ENCODE measurements around the gene IGSF9B. TPM values are rescaled to one million over a fixed set of nuclear protein-coding genes. Genes with fewer than 3 reads are reported as not detected.

IGSF9B gene
- total RNA-seq, 1 donor from 2014 or later = 134 TPM

- intact Hi-C loops (cut with micrococcal nuclease) = loop anchor here (1.0 to 5.0 kb wide), 4 partner anchors 13 to 374 kb away; partner anchors contain the start of gene GLB1L2
These were observed 1.1 kb upstream of the IGSF9B start for GRCh38 chr11:133957900-133958299.

GRCh38 chr11:133955945-133956421, 785 bp downstream of the IGSF9B start:
- intact Hi-C loops (cut with micrococcal nuclease) = loop anchor here (5.0 kb wide), 1 partner anchor 376 kb away; the partner anchor contains the start of gene GLB1L2

GRCh38 chr11:133955081-133955891, 1.5 kb downstream of the IGSF9B start:
- intact Hi-C loops (cut with micrococcal nuclease) = loop anchor here (5.0 kb wide), 1 partner anchor 377 kb away; the partner anchor contains the start of gene GLB1L2

GRCh38 chr11:133953999-133954398, 2.8 kb downstream of the IGSF9B start:
- intact Hi-C loops (cut with micrococcal nuclease) = no loop called here

GRCh38 chr11:133953547-133953946, 3.2 kb downstream of the IGSF9B start:
- intact Hi-C loops (cut with micrococcal nuclease) = no loop called here

- intact Hi-C loops (cut with micrococcal nuclease) = no loop called here
These were observed 4.3 kb downstream of the IGSF9B start for GRCh38 chr11:133952199-133953190.

- intact Hi-C loops (cut with micrococcal nuclease) = no loop called here
These were observed 5.2 kb downstream of the IGSF9B start for GRCh38 chr11:133951327-133952198.

- intact Hi-C loops (cut with micrococcal nuclease) = no loop called here
These were observed 5.9 kb downstream of the IGSF9B start for GRCh38 chr11:133950874-133951326.

- intact Hi-C loops (cut with micrococcal nuclease) = no loop called here
These were observed 6.3 kb downstream of the IGSF9B start for GRCh38 chr11:133950421-133950820.

- intact Hi-C loops (cut with micrococcal nuclease) = no loop called here
These were observed 7.6 kb downstream of the IGSF9B start for GRCh38 chr11:133949129-133949528.

- intact Hi-C loops (cut with micrococcal nuclease) = no loop called here
These were observed 8.1 kb downstream of the IGSF9B start for GRCh38 chr11:133948711-133949110.

GRCh38 chr11:133947321-133947756, 9.4 kb downstream of the IGSF9B start:
- intact Hi-C loops (cut with micrococcal nuclease) = no loop called here

- intact Hi-C loops (cut with micrococcal nuclease) = no loop called here
These were observed 10.0 kb downstream of the IGSF9B start for GRCh38 chr11:133946541-133947318.

GRCh38 chr11:133946051-133946450, 10.7 kb downstream of the IGSF9B start:
- intact Hi-C loops (cut with micrococcal nuclease) = no loop called here

GRCh38 chr11:133945087-133945974, 11.4 kb downstream of the IGSF9B start:
- intact Hi-C loops (cut with micrococcal nuclease) = loop anchor here (1.0 to 2.0 kb wide), 6 partner anchors 12 to 308 kb away; partner anchors contain the start of genes ACAD8, THYN1 and VPS26B

GRCh38 chr11:133943950-133944698, 12.6 kb downstream of the IGSF9B start:
- intact Hi-C loops (cut with micrococcal nuclease) = loop anchor here (2.0 kb wide), 1 partner anchor 281 kb away; the partner anchor contains the start of gene VPS26B

GRCh38 chr11:133942577-133942976, 14.2 kb downstream of the IGSF9B start:
- intact Hi-C loops (cut with micrococcal nuclease) = no loop called here

- intact Hi-C loops (cut with micrococcal nuclease) = no loop called here
These were observed 15.2 kb downstream of the IGSF9B start for GRCh38 chr11:133941546-133941945.

Measured in T-helper 2 cell treated with Interferon-gamma antibody and Interleukin-4, amounts not matched to agents 100 ng/mL and 5 ng/mL, for 36 hours (primary cell).